Measurements from ENCODE around the gene EVC2.

Gene EVC2

DNA sequence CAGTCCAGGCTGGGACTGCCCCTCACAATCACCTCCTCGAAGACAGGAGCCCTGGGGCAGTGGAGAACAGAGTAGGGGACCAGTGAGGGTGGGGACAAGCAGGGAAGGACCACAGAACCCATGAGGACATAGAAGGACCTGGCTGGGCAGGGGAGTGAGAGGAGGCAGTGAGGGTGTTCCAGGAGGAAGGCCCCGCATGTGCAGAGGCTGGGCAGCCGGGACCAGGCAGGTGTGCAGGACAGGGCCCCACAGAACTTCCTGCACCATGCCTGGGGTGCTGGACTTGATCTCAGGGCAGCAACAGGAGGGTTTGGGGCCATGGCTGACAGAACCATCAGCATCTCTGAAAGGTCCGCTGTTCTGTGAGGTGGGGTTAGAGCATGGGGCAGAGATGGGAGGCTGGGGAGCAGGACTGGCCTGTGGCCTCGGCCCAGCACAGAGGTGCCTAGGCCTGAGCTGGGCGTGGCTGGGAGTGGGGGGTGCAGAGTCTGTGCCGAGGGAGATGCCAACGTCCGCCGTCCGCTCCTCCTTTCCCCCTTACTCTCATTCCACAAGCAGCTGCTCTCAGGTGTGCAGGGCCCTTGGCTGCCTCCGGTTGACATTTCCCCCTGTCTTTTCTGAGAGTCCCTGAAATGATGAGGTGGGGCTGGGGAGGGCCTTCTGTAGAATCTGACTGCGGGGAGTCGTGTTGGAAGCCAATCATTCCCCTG, 43.5 kb upstream of the EVC2 start:
- no peaks in the 10 kb centered on the region for H3K4me1 ChIP-seq
- TF ChIP-seq, protein P1, sequence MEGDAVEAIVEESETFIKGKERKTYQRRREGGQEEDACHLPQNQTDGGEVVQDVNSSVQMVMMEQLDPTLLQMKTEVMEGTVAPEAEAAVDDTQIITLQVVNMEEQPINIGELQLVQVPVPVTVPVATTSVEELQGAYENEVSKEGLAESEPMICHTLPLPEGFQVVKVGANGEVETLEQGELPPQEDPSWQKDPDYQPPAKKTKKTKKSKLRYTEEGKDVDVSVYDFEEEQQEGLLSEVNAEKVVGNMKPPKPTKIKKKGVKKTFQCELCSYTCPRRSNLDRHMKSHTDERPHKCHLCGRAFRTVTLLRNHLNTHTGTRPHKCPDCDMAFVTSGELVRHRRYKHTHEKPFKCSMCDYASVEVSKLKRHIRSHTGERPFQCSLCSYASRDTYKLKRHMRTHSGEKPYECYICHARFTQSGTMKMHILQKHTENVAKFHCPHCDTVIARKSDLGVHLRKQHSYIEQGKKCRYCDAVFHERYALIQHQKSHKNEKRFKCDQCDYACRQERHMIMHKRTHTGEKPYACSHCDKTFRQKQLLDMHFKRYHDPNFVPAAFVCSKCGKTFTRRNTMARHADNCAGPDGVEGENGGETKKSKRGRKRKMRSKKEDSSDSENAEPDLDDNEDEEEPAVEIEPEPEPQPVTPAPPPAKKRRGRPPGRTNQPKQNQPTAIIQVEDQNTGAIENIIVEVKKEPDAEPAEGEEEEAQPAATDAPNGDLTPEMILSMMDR (IDR thresholded peaks at IDR 0.05; ENCODE audit: low read depth, low read length) = no peak

DNA sequence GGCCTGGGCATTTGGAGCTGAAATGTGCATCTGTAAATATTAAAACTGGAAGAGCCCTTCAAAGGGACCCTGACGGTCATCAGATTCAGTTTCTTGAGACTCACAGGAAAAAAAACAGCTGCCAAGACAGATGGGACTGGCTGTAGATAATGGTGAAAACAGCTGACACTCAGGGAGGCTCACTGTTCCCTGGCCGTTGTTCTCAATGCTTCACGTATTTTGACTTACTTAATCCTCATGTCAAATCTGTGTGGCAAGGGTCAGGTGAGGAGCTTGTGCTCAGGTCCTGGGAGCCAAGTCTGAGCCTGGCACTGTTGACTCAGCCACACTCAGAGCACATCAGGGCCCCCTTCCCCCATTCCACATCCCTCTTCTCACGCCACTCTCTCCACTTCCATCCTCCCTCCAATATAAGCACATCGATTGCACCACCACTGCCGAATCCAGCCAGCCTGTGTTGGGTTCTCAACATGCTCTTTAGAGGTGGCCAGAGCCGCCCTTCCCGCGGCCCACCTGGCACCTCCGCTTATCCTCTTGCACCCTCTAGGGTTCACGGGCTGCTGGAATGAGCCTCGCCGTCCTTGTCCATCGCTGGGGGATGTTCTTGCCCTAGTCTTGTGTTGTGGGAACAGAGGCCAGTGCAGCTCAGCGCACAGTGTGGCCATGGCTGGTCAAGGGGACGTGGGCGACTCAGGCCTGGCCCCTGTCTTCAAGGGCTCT, 42.7 kb upstream of the EVC2 start:
- Histone ChIP-seq H3K4me1 (no peaks in the 10 kb centered on the region), H3K36me3 (no peaks in the 10 kb centered on the region), H3K27me3 (no peaks in the 10 kb centered on the region), H3K4me3 (ENCODE audit: low read depth, low read length) (no peak overlapping the region), H3K9me3 (no peaks in the 10 kb centered on the region)
- TF ChIP-seq, protein P1 (IDR thresholded peaks at IDR 0.05; ENCODE audit: low read depth, low read length) = no peak
- DNase-seq = no peak

More for the DNA sequence above, 43.5 kb upstream of the EVC2 start:
- DNase-seq = no peak
- Histone ChIP-seq H3K27me3 (no peaks in the 10 kb centered on the region), H3K36me3 (no peaks in the 10 kb centered on the region), H3K4me3 (ENCODE audit: low read depth, low read length) (no peak overlapping the region), H3K9me3 (no peaks in the 10 kb centered on the region)

DNA sequence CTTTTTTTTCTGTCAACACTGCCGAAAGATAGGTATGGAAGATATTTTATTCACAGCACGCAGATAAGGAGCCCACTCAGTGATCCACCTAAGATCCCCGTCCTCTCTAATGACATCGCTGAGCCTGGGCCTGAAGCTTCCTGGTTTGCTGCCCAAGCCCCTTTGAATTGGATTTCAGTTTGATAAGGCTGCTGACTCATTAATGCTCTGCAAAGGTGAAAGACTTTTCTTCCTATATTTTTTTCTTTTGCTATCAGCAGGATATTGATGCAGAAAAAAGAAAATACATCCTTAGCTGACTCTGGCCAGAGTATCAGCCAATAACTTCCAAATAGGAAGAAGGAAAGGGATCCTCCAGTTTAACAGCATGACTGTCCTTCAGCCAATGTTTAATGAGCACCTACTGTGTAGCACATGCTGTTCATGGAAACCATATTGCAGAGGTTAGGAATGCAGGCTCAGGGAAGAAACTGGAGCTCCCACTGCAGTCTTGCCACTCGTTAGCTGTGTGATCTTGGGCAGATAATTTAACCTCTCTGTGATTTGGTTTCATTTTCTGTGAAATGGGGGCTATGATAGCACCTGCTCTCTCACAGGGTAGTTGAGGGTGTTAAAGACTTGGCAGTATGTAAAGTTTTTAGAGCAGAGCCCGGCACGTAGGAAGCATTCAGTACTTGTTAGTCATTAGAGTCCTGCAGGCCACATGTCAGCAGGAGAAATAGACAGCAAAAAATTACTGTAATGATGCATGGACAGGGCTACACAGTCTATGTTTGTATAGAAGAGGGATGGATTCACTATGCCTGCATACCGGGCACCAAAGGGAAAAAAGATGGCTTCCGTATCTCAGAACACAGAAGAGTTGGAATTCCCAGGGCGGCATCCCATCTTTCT, 41.9 kb upstream of the EVC2 start:
- TF ChIP-seq, protein P1 (IDR thresholded peaks at IDR 0.05; ENCODE audit: low read depth, low read length) = no peak
- H3K27me3 ChIP-seq = no peaks in the 10 kb centered on the region
- no peak overlapping the region for H3K4me3 ChIP-seq (ENCODE audit: low read depth, low read length)
- H3K9me3 ChIP-seq = no peaks in the 10 kb centered on the region
- H3K36me3 ChIP-seq = no peaks in the 10 kb centered on the region
- H3K4me1 ChIP-seq = no peaks in the 10 kb centered on the region
- no peak for DNase-seq

DNA sequence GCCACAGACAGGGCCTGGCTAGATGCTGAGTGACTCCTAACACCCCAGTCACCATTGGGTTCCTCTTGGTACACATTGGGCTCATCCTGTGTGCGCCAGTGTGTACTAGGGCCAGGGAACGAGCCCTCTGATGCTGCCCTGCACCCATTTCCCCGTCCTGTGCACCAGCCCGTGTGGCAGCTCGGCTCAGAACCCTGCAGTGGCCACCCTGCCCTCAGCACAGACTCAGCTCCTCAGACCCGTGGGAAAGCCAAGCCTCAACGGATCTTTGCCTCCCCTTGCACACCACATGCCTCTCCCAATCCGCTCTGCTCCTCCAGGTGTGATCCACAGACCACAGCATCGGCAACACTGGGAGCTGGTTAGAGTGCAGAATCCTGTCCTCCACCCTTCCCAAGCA, 41.2 kb upstream of the EVC2 start:
- DNase-seq = no peak
- Histone ChIP-seq H3K36me3 (no peaks in the 10 kb centered on the region), H3K27me3 (no peaks in the 10 kb centered on the region), H3K4me1 (no peaks in the 10 kb centered on the region), H3K4me3 (ENCODE audit: low read depth, low read length) (no peak overlapping the region), H3K9me3 (no peaks in the 10 kb centered on the region)
- TF ChIP-seq, protein P1 (IDR thresholded peaks at IDR 0.05; ENCODE audit: low read depth, low read length) = no peak

- TF ChIP-seq, protein P1 (IDR thresholded peaks at IDR 0.05; ENCODE audit: low read depth, low read length) = no peak
- Histone ChIP-seq H3K27me3 (no peaks in the 10 kb centered on the region), H3K36me3 (no peaks in the 10 kb centered on the region), H3K4me3 (ENCODE audit: low read depth, low read length) (no peak overlapping the region), H3K4me1 (no peaks in the 10 kb centered on the region), H3K9me3 (no peaks in the 10 kb centered on the region)
- no peak for DNase-seq
These were observed 39.5 kb upstream of the EVC2 start for GRCh38 chr4:5747738-5748375.
